ENCODE results near the gene PSMG2. TPM values are rescaled to one million over a fixed set of nuclear protein-coding genes. Genes with fewer than 3 reads are reported as not detected.
A peak's percentile ranks its signal among the peaks of the same experiment; 100 is the strongest.

The PSMG2 gene
- total and polyA plus RNA-seq, 2 of the 4 experiments (the other 2 are of a cell fraction) = 34.4 to 59.5 TPM

DNA sequence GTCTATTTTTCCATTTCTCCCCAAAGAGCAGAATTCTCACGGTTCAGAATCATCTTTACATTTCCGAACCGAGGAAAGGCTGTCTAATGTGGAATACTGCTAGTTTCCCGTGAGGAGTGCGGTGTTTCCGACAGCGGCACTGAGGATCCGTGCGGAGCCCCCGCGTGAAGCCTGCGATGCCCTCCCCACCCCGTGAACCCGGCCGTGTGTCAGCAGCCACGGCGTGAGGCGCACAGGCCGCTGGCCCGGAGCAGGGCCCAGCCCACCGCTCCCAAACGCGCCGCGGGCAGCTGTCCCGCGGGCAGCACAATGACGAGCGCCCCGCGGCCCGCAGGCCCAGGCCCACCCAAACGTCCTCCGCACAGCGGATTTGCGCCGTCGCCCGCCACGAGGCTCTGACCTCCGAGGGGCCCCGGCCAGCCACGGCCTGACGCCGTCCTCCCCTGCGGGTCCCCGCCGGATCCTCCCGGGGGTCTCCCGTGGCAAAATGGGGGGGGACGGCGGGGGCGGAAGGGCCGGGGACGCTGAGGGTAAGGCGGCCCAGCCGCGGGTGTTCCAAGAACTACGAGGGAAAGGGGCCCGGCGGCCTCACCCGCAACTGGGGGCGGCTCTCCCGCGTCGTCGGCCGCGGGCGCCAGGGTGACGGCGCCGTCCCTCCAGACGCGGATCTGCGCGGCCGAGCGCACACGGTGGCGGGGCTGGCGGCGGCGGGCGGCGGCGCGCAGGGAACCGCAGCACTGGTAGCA, 45.7 kb upstream of the PSMG2 start:
- H2BK20ac ChIP-seq (ENCODE audit: low read depth, low read length) = no peak overlapping the region
- peak overlapping the region; percentile 70 for H2BK5ac ChIP-seq (ENCODE audit: low read depth, low read length, poor library complexity, severe bottlenecking)
- DNase-seq = peak; percentile 48
- BruUV-seq (replicated peaks) = no TSS peak
- peak overlapping the region; percentile 69 for H3K27ac ChIP-seq (ENCODE audit: insufficient read depth, low read length)
- H3K27me3 ChIP-seq (ENCODE audit: control insufficient read depth, insufficient read depth, low read length) = no peaks in the 10 kb centered on the region
- peak overlapping the region; percentile 30; the same call in 1 of the 3 replicates for H2BK15ac ChIP-seq (ENCODE audit: low read depth, low read length)
- 0 out of 2 replicates have a peak overlapping the region, but pooled peaks have one; percentile 27 for H2BK120ac ChIP-seq (ENCODE audit: low read depth, low read length)
- peaks cover 4% of the 10 kb centered on the region for H3K4me1 ChIP-seq (ENCODE audit: control insufficient read depth, insufficient read depth, low read length)
- peak overlapping the region; percentile 47 for H3K56ac ChIP-seq (ENCODE audit: extremely low read depth, insufficient read depth, low read length)
- peaks cover 0 to 28% of the 10 kb centered on the region in 2 experiments; a peak in 2 of 4 replicates for H3K79me1 ChIP-seq (ENCODE audit: low read depth in 1 of 2, low read length in 2 of 2)
- dilution Hi-C loops (cut with HindIII; ENCODE audit: low sequenced_read_pairs, unreplicated experiment) (no loop called here), in situ Hi-C loops (cut with MboI; ENCODE audit: low sequenced_read_pairs) (no loop called here), intact Hi-C loops (cut with micrococcal nuclease) (loop anchor here (5.0 kb wide), 2 partner anchors 250 to 280 kb away; partner anchors contain the start of genes AFG3L2 and PRELID3A)
- peak overlapping the region; percentile 64 for H3K18ac ChIP-seq (ENCODE audit: low read depth, low read length)
- peak overlapping the region; percentile 96 for H3K23ac ChIP-seq (ENCODE audit: low read depth, low read length)
- H3K36me3 ChIP-seq (ENCODE audit: control insufficient read depth, insufficient read depth, low read length) = no peaks in the 10 kb centered on the region
- no peak overlapping the region for H2AK5ac ChIP-seq (ENCODE audit: low read depth, low read length)
- WGBS, 2 experiments (ENCODE audit: extremely low coverage in 2 of 2, insufficient read length in 1 of 2) = 4% methylated on average over 21 of the region's 89 CpGs; no CpG with 5 or more reads in 1 of the 2 experiments
- H4K91ac ChIP-seq (ENCODE audit: insufficient read depth, low read depth, low read length) = peak overlapping the region; percentile 62
- H4K20me1 ChIP-seq (ENCODE audit: insufficient read depth, low read length) = peaks cover 21% of the 10 kb centered on the region
- 0 out of 2 replicates have a peak overlapping the region, but pooled peaks have one; percentile 41 for H4K5ac ChIP-seq (ENCODE audit: low read depth, low read length)
- POLR2A ChIA-PET (ENCODE audit: unreplicated experiment) = no interaction called here
- peak overlapping the region; percentile 90 for H3K4me2 ChIP-seq (ENCODE audit: low read depth, low read length)
- no peaks in the 10 kb centered on the region for H3K9me3 ChIP-seq (ENCODE audit: control insufficient read depth, insufficient read depth, low read length)
- H3K4ac ChIP-seq (ENCODE audit: low read depth, low read length) = peak overlapping the region; percentile 87
- peak overlapping the region; percentile 98 for H3K14ac ChIP-seq (replicated peaks; ENCODE audit: low read depth, low read length)
- peak; percentile 58 for ATAC-seq (ENCODE audit: low read depth)
- peak overlapping the region in 1 of 2 experiments; percentile 85; a peak in 2 of 4 replicates for H4K8ac ChIP-seq (ENCODE audit: low read depth in 2 of 2, low read length in 2 of 2)
- peak overlapping the region; percentile 95 for H2AK9ac ChIP-seq (replicated peaks; ENCODE audit: low read depth, low read length, poor library complexity)
- H2AFZ ChIP-seq (replicated peaks; ENCODE audit: low read length, poor library complexity) = peak overlapping the region; percentile 95
- H3K9ac ChIP-seq (ENCODE audit: low read depth, low read length) = peak overlapping the region; percentile 88
- CTCF ChIA-PET = interaction anchor here (0.5 kb wide), 1 partner anchor 326 kb away, joined by 4 read pairs; no protein-coding TSS in a partner anchor
- peaks cover 5% of the 10 kb centered on the region for H3K9me1 ChIP-seq (ENCODE audit: insufficient read depth, low read length)
- peak overlapping the region; percentile 91 for H3K4me3 ChIP-seq (ENCODE audit: insufficient read depth, low read depth, low read length)
- no peak for TF ChIP-seq FOS (IDR thresholded peaks at IDR 0.05; ENCODE audit: low read depth, low read length)
- TF ChIP-seq, protein P1, sequence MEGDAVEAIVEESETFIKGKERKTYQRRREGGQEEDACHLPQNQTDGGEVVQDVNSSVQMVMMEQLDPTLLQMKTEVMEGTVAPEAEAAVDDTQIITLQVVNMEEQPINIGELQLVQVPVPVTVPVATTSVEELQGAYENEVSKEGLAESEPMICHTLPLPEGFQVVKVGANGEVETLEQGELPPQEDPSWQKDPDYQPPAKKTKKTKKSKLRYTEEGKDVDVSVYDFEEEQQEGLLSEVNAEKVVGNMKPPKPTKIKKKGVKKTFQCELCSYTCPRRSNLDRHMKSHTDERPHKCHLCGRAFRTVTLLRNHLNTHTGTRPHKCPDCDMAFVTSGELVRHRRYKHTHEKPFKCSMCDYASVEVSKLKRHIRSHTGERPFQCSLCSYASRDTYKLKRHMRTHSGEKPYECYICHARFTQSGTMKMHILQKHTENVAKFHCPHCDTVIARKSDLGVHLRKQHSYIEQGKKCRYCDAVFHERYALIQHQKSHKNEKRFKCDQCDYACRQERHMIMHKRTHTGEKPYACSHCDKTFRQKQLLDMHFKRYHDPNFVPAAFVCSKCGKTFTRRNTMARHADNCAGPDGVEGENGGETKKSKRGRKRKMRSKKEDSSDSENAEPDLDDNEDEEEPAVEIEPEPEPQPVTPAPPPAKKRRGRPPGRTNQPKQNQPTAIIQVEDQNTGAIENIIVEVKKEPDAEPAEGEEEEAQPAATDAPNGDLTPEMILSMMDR (conservative IDR thresholded peaks at IDR 0.05; ENCODE audit: low read depth, low read length) = no peak
- no peak for TF ChIP-seq RFX5 (IDR thresholded peaks at IDR 0.05; ENCODE audit: low read depth, low read length)
- TF ChIP-seq CHD1 (IDR thresholded peaks at IDR 0.05; ENCODE audit: low read depth, low read length) = no peak
- peak; percentile 66; the same call in 1 of the 2 replicates for TF ChIP-seq MXI1 (IDR thresholded peaks at IDR 0.05; ENCODE audit: borderline replicate concordance, low read depth, low read length)
- TF ChIP-seq NFE2L2 (IDR thresholded peaks at IDR 0.05; ENCODE audit: low read depth, low read length) = no peak
- no peak for TF ChIP-seq SMC3 (IDR thresholded peaks at IDR 0.05; ENCODE audit: low read depth, low read length)
- TF ChIP-seq RAD21 (IDR thresholded peaks at IDR 0.05; ENCODE audit: low read length) = no peak
- TF ChIP-seq POLR2A (IDR thresholded peaks at IDR 0.05; ENCODE audit: low read depth, low read length) = peak; percentile 71
- no peak for TF ChIP-seq MAFK (IDR thresholded peaks at IDR 0.05; ENCODE audit: low read depth, low read length)
- TF ChIP-seq MAZ (IDR thresholded peaks at IDR 0.05; ENCODE audit: borderline replicate concordance, low read depth, low read length) = peak; percentile 25; the same call in 1 of the 2 replicates
- TF ChIP-seq, protein P2, sequence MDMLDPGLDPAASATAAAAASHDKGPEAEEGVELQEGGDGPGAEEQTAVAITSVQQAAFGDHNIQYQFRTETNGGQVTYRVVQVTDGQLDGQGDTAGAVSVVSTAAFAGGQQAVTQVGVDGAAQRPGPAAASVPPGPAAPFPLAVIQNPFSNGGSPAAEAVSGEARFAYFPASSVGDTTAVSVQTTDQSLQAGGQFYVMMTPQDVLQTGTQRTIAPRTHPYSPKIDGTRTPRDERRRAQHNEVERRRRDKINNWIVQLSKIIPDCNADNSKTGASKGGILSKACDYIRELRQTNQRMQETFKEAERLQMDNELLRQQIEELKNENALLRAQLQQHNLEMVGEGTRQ (IDR thresholded peaks at IDR 0.05; ENCODE audit: low read depth, low read length) = no peak
- no peak for TF ChIP-seq CEBPB (IDR thresholded peaks at IDR 0.05; ENCODE audit: low read depth, low read length)
- no peak for TF ChIP-seq RCOR1 (IDR thresholded peaks at IDR 0.05; ENCODE audit: insufficient replicate concordance, low read length)

Data from IMR-90 (cell line).